ENCODE results near the gene SNAPC4. TPM values are rescaled to one million over a fixed set of nuclear protein-coding genes. Genes with fewer than 3 reads are reported as not detected.

SNAPC4 gene
- total RNA-seq, 6 experiments from 2014 or later: 3.8 to 6.5 (median 5.4) TPM

DNA sequence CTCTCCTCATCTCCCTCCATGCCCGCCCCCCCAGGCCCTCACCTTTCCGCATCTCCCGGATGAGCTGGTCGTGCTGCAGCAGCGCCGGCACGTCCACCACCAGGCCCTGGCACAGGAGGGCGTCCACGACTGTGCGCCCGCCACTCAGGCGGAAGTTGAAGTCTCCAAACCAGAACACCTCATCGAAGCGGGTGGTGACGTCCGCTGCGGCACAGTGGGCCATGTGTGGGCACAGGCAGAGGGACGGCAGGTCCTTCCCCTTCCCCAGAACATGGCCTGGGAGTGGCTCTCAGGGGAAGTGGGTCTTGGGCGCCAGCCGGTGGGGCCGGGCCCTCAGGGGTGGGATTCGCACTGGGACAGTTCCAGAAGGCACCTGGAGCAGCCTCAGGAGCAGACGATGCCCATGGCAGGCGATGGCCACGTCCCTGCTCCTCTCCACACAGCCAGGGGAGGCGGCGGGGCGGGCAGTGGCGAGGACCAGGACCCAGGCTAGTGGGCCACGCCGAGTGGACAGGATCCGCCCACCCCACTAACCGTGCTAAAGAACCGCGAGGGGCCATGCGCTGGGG, 31.9 kb upstream of the SNAPC4 start:
- peaks cover 0 to under 1% (median 0%) of the 10 kb centered on the region in 4 donors for H3K4me1 ChIP-seq
- H3K4me3 ChIP-seq: no peak overlapping the region
- H3K27me3 ChIP-seq: no peaks in the 10 kb centered on the region
- ATAC-seq: no peak
- TF ChIP-seq POLR2A (IDR thresholded peaks at IDR 0.05): no peak
- TF ChIP-seq, protein P1, sequence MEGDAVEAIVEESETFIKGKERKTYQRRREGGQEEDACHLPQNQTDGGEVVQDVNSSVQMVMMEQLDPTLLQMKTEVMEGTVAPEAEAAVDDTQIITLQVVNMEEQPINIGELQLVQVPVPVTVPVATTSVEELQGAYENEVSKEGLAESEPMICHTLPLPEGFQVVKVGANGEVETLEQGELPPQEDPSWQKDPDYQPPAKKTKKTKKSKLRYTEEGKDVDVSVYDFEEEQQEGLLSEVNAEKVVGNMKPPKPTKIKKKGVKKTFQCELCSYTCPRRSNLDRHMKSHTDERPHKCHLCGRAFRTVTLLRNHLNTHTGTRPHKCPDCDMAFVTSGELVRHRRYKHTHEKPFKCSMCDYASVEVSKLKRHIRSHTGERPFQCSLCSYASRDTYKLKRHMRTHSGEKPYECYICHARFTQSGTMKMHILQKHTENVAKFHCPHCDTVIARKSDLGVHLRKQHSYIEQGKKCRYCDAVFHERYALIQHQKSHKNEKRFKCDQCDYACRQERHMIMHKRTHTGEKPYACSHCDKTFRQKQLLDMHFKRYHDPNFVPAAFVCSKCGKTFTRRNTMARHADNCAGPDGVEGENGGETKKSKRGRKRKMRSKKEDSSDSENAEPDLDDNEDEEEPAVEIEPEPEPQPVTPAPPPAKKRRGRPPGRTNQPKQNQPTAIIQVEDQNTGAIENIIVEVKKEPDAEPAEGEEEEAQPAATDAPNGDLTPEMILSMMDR (IDR thresholded peaks at IDR 0.05): no peak
- DNase-seq: no peak
- intact Hi-C loops (cut with DNase I): no loop called here
- H3K9me3 ChIP-seq: no peaks in the 10 kb centered on the region
- H3K36me3 ChIP-seq: peaks cover 0 to 13% (median 3%) of the 10 kb centered on the region in 4 donors
- H3K27ac ChIP-seq: no peak overlapping the region
- WGBS (ENCODE audit: insufficient coverage, low coverage, low lambda C conversion rate, missing lambda C conversion rate): 88% methylated on average over 13 of the region's 36 CpGs

DNA sequence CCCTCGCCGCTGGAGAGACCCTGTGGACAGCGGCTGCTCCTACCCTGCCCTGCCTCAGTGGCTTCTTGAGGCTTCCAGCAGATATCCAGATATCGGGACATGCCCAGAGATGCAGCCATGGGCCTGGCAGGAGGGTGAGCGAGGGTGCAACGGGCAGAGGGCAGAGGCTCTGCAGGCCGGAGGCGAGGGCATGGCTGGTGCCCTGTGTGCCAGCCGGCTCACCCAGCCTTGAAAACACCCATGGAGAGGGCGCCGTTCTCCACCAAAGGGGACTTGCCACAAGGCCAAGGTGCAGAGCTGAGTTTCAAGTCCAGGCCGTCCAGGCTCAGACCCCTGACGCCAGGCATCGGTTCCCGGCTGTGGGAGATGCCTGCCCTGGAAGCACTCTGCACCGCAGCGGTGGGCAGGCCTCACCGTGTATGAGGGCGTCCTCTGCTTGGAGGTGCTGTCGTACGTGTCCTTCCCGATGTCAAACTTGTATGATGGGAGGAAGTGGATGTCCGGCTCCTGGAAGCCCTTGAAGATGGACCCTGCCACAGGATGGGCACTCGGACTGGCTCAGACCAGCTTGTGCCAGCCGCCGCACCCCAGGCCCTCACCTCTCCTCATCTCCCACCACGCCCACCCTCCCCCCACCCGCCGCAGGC, 30.7 kb upstream of the SNAPC4 start:
- peak in 1 of 4 donors; percentile 16 for ATAC-seq
- intact Hi-C loops (cut with DNase I): no loop called here
- no peaks in the 10 kb centered on the region for H3K27me3 ChIP-seq
- H3K4me1 ChIP-seq: no peaks in the 10 kb centered on the region
- DNase-seq: no peak
- H3K9me3 ChIP-seq: no peaks in the 10 kb centered on the region
- H3K4me3 ChIP-seq: no peak overlapping the region
- no CpG with 5 or more reads among the region's 29 CpGs for WGBS (ENCODE audit: insufficient coverage, low coverage, low lambda C conversion rate, missing lambda C conversion rate)
- TF ChIP-seq, protein P1 (IDR thresholded peaks at IDR 0.05): no peak
- TF ChIP-seq POLR2A (IDR thresholded peaks at IDR 0.05): no peak
- no peak overlapping the region for H3K27ac ChIP-seq
- peaks cover 0 to 13% (median 3%) of the 10 kb centered on the region in 4 donors for H3K36me3 ChIP-seq

DNA sequence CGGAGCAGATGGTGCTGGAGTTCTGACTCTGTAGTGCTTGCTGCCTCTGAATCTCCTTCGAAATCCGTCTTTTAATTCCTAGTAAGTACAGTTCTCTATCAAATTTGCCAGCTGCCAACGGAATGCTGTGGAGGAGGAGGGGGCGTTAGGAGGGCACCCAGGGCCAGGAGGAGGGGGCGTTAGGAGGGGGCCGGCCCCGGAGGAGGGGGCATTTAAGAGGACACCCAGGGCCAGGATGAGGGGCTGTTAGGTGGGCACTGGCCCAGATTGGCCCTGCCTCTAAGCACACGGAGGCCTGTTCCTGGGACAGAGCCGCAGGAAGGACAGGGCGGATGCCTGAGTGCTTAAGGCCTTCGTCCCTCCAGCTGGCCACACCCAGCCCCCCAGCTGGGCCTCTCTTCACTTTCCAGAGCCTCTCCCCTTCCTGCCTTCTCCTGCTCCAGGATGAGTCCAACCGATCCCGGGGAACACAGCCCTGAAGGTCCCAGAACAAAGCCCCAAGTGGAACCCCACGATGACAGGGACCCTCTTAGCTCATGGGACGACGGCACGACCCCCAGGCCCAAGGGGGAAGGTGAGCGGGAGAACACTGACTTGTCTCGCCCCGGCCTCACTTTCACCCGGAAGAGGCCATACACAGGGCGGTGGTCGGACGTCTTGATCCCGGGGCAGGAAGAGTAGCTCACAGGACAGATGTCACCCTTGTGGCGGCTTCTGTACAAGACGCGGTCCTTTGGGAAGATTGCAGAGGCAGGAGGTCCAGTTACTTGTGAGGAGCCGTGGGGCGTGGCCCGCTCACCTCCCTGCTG, 29.9 kb upstream of the SNAPC4 start:
- Histone ChIP-seq H3K27ac (no peak overlapping the region), H3K9me3 (no peaks in the 10 kb centered on the region), H3K4me3 (no peak overlapping the region), H3K4me1 (no peaks in the 10 kb centered on the region), H3K36me3 (peaks cover 0 to 14% (median 3%) of the 10 kb centered on the region in 4 donors), H3K27me3 (no peaks in the 10 kb centered on the region)
- DNase-seq: no peak
- peak in 1 of 4 donors; percentile 14 for ATAC-seq
- intact Hi-C loops (cut with DNase I): no loop called here
- 75% methylated on average over 8 of the region's 32 CpGs for WGBS (ENCODE audit: insufficient coverage, low coverage, low lambda C conversion rate, missing lambda C conversion rate)
- TF ChIP-seq, protein P1 (IDR thresholded peaks at IDR 0.05): no peak
- TF ChIP-seq POLR2A (IDR thresholded peaks at IDR 0.05): no peak

DNA sequence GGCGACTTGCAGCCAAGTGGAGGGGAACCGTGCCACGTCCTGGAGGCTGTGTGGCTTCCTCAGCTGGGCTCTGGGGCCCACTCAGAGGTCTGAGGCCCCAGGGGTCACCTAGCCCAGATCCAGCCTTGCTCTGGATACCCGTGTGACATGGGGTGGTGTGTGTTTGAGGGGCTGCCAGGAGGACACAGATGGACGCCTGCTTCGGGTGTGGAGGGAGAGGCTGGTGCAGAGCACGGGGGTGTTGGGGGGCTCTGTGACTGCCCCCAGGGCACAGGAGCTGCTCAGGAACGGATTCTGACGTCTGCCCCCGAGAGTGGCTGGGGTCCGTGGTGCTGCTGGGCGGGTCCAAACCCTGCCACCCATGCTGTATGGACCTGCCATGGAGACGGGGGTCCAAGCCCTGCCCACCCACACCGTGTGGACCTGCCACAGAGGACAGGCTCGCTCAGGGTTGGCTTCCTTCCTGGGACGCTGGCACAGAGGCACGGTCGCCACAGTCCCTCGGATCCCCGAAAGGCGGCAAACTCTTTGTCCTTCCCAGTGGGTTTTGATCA, 29.2 kb upstream of the SNAPC4 start:
- WGBS (ENCODE audit: insufficient coverage, low coverage, low lambda C conversion rate, missing lambda C conversion rate): 85% methylated on average over 4 of the region's 21 CpGs
- Histone ChIP-seq H3K27ac (no peak overlapping the region), H3K27me3 (no peaks in the 10 kb centered on the region), H3K4me3 (no peak overlapping the region), H3K9me3 (no peaks in the 10 kb centered on the region), H3K4me1 (no peaks in the 10 kb centered on the region), H3K36me3 (peaks cover 0 to 21% (median 7%) of the 10 kb centered on the region in 4 donors)
- no peak for ATAC-seq
- intact Hi-C loops (cut with DNase I): no loop called here
- no peak for DNase-seq
- TF ChIP-seq POLR2A (IDR thresholded peaks at IDR 0.05): no peak
- TF ChIP-seq, protein P1 (IDR thresholded peaks at IDR 0.05): no peak
